GM12872 (cell line): Measurements from ENCODE around the gene MINDY4.

Experiments
- TF ChIP-seq, protein P1 (sequence below): IDR thresholded peaks from 3 replicates; pipeline ENCODE4 v1.5.1; 2011; ENCODE audit warnings: low read depth, mild to moderate bottlenecking, low read length, moderate library complexity; ENCODE audit not compliant: insufficient read depth

Gene MINDY4

DNA sequence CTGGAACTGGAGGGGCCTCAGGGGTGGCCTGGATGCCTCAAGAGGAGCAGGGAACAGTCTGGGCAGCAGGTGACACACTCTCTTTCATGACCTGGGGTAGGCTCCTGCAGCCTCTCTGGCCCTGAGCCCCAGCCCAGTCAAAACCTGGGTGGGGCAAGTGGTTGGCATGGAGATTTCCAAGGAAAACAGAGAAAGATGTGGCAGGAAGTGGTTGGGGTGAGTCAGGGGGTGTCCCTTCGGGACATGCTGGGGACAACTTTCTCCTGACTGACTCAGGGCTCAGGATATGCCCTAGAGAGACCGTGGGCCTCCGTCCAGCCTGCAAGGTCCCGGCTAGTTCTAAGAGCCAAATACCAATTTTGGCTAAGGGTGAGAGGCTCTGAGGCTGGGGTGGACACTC is 143.4 kb downstream of the MINDY4 start:
- TF ChIP-seq, protein P1, sequence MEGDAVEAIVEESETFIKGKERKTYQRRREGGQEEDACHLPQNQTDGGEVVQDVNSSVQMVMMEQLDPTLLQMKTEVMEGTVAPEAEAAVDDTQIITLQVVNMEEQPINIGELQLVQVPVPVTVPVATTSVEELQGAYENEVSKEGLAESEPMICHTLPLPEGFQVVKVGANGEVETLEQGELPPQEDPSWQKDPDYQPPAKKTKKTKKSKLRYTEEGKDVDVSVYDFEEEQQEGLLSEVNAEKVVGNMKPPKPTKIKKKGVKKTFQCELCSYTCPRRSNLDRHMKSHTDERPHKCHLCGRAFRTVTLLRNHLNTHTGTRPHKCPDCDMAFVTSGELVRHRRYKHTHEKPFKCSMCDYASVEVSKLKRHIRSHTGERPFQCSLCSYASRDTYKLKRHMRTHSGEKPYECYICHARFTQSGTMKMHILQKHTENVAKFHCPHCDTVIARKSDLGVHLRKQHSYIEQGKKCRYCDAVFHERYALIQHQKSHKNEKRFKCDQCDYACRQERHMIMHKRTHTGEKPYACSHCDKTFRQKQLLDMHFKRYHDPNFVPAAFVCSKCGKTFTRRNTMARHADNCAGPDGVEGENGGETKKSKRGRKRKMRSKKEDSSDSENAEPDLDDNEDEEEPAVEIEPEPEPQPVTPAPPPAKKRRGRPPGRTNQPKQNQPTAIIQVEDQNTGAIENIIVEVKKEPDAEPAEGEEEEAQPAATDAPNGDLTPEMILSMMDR = no peak

DNA sequence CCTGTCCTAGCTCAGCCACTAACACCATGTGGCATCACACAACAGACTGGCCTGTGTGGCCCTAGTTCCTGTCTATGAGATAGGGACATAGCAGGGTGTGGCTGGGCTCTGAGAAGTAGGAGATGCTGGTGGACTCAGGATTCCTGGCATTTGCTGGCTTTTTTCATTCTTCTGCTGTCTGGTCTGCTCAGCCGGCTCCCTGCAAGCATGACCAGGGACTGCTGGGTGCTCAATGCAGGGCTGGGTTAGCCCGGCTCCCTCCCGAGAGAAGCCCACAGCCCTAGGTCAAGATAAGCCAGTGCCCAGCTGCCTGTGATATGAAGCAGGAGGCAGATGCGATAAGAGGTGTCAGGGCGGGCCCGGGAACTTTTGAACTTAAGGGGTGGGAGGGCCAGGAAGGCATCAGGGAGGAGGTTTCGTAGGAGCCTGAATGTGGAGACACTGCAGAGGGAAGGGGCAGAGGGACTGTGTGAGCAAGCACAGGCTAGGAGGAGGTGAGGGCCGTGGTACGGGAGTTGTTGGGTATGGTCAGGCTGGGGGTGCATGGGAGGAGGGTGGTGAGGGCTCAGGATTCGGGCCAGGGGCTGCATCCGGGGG is 143.9 kb downstream of the MINDY4 start:
- TF ChIP-seq, protein P1 = no peak

DNA sequence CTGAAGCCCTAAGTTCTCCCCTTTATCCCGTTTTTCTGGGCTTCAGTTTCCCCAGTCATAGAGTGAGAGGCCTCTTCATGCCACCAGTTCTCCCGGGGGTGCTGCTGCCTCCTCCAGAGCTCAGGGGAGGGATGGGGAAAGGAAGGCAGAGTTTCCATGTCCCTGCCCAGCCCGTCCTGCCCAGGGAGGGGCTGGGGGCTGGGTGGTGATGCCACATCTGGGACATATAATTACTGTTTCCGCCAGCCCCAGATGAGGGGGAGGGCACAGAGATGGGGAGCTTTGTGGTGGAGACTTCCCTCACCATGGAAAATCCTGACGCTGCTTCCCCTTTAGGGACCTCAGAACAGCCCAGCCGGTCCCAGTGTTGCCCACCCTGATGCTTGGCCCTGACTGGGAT is 144.5 kb downstream of the MINDY4 start:
- TF ChIP-seq, protein P1 = no peak

DNA sequence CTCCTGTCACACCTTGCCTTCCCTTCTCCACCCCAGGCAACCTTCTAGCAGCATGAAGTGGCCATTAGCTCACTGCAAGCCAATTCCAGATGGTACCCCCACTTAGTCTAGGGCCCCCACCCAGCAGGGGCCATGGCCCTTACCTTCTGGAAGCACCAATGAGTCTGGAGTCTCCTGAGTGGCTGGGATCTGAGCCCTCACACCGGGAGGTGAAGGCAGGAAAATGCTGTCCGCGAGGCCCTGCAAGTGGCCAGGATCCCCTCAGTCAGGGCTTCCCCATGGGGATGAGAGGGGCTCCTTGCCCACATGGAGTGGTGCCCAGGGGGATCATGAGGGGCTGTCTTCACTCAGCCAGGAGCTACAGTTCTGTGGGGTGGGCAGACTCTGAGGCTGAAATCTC is 145.0 kb downstream of the MINDY4 start:
- TF ChIP-seq, protein P1 = no peak

DNA sequence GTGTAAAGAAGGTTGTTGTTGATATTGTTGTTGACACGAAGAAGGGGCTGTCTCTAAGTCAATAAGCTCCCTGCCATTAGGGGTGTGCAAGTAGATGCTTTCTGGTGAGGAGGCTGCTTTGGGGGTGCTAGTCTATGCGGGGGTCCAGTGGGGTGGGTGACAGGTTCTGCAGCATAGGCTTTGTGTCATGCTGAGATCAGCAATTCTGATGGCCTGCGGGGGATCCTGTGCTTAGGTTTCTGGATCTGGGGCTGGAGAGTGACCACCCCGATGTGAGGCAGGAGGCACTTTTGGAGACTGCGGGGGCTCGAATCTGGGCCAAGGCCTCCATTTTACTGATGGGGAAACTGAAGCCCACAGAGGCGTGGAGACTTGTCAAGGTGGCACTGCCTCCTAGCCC is 145.6 kb downstream of the MINDY4 start:
- TF ChIP-seq, protein P1 = no peak

DNA sequence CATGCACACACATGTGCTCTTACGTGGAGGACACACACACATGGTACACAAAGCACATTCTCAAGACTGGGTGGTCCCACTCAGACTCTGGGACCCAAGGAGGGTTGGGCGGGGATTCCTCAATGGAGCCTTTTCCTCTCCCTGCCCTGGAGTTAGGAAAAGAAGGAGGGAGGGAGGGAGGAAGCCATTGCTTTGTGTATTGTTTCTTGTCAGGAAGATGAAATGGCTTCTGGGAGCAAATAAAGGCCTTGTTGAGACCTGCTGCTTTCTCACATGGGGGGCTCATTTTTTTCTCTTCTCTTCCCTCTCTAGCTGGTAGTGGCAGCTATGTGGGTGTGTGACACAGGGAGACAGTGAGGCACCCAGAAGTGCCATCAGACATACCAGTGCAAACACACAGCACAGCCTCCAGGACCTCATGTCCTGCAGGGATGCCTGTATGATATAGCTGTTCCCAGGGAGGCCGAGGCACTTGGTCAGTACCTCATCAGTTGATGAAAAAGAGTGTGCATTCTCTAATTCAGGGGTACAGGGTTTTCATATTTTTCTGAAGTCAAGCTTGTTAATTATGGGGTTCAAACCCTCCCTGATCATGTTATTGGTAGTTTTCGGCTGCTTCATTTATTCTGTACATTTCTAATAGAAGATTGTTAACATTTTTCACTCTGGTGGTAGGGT is 146.1 kb downstream of the MINDY4 start:
- TF ChIP-seq, protein P1 = no peak

DNA sequence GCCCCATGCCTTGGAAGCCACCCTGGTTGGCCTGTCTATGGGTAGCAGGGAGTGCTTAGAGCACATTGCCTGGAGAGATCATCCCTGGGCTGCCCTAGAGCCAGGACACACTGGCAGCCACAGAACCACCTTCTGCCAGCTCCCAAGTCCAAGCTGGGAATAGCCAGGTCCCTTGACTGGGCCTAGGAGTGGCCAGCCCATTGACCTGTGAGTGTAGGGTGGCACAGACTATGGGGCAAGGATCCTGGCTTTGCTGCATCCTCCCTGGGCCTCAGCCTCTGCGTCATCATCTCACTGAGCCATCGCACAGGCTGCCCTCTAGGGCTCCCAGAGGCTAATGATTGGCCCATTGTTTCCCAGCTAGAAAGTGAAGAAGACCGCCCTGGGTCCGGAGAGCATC is 147.5 kb downstream of the MINDY4 start:
- TF ChIP-seq, protein P1 = no peak
